Activated T-cell treated with anti-CD3 and anti-CD28 coated beads for 4 hours (primary cell): ENCODE results near the gene PRR16.
"Not testable (repeated sequence)": the region's sequence is repeated elsewhere in the genome, so short reads cannot be mapped to it uniquely, and the experiment has no call there.

Experiments
- DNase-seq: peaks from one replicate; pipeline ENCODE4 v3.0.0-alpha.2; 2020

The PRR16 gene

DNA sequence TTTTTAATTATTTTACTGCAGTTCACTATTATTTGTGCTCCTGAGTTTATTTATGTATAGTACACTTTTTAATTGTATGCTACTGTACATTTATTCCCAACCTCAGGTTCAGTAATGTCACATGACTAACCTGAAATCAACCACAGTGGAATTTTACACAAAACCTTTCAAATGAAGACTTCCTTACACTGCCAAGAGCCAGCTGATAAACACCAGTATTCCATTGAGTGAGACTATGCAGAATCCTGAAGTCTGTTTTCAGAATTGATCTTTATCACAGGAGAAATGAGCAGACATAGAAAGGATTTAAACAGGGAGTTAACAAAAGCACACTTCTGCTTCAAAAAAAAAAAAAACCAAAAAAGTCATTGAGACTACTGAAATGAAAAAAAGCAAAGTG lies 219.5 kb downstream of the PRR16 start:
- no peak for DNase-seq

DNA sequence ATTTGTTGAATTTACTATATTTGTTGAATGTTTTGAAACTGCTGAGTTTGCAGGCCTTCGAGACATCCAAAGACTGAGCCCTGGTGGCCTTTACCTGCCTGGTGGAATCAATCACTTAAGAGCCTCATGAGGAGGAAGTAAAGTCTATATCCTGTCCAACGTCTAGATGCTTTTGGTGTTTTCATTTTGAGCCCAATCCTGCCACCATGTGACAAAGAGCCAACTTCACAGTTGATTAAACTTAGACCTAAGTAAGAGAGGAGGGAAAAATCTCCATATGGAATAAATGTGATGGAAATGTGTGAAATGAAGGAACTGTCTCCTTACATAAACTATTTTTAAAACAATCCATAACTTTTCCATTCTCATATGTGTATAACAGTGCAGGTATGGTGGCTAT lies 220.1 kb downstream of the PRR16 start:
- no peak for DNase-seq

DNA sequence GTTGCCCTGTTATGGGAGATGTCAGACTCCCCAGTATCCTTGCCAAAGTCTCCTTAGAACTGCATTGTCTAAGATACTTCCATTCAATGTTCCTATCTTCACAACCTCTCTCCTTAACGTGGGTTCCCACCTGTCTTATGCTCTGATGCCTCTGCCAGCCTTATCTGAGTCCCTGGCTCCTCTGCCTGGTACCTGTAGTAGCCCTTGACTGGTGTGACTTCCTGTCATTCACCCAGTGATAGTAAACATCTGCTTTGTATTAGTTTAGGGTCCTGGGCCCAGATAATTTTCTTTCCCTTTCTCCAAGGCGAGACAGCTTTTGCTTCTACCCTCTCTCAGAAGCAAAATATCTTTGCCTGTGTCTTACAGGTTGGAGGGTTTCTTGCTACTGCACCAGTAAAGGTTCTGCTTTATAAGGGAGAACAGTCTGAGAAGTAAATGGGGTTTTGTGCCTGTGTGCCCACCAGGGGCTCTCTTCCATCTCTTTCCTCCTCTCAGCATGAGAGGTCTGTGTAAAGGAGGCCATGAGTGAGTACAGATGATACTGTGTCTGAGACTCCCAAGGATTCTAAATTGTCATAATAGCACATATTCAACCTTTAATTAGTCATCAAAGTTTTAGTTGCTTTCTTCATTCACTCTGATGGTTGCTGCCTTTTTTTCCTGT lies 220.8 kb downstream of the PRR16 start:
- no peak for DNase-seq

DNA sequence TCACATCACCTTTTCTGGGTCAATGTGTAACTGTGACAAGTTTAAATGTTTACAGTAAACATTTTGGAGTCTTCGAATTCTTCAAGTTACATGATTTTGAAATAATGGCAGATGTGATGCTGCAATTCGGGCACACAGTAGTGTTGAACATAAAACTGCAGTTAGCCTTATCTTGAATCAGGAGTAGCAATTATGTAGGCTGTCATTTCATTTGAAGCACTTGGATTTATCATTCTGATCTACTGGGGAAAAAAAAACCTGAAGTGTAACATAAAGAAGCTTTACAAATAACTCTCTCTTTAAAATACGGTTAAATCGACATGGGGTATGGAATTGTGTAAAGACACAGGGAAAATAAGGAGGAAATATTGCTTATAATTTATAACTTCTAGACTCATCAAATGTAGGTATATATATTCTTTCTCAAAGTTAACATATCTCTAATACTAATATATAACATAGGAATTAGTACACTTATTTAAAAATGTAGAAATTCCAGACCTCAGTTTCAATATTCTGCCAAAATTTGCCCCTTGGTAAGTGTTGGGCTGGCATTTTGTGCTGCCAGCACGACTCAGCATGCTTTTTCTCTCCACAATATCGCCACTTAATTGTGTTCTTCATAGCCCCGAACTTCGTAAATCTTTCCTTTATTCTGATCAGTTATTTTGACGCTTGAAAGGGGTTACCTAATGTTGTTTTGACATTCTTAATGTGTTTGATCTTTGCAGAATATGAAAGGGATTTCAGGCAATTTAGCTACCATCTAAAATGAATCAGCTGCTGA lies 226.7 kb downstream of the PRR16 start:
- no peak for DNase-seq

DNA sequence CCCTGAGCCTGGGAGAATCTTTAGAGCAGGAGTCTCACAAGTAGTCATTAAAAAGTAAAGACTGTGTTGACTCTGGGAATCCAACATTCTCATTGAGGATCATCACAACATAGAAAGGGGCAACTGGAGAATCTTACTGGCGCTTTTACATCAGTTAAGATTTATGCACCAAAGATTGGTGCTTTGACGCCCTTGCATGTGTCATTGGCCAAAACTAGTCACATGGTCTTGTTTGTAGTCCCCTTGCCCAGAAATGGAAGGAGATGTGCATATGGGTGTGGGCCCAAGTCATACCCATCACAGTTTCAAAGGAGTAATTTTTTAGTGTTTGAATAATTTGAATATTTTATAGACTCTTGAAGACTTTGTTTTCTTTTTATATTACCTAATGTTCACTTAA lies 228.2 kb downstream of the PRR16 start:
- DNase-seq: no peak

DNA sequence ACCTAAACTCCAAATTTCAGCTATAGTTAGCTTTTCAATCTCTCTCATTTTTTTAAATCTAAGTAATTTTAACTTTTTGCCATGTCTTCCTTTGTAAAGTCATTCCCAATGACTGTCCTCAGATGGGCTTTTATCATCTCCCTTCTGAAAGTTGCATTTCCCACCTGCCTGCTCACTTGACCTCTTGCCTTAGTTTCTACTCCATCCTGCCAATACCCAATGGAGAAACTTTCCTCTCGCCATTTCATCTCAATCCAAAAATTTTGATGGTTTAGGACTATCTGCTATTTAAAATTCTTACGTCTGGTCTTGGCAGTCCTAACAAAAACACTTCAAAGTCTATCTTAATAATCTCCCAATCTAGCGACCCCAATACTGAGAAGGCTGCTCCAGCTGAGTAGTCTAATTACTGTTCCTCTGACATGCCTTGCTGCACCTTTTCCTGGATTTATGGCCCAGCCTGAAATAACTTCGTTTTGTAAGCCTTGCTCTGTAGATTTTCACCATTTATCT lies 231.3 kb downstream of the PRR16 start:
- no peak for DNase-seq

DNA sequence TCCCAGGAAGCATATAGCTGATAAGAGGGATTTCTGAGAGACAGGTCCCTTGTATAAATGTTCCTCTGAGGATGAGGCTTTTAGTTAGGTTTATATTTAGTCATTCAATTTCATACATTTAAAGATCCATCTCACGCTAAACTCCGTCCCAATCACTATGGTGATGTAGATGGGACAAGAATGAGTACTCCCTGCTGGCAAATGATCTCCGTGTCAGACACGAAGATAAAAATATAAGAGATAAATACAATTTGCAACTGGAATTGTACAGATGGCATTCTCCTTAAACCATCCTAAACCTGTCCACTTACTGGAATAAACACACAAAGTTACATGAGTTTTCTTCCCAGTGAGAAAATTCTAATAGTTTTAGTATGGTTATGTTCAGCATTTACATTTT lies 233.0 kb downstream of the PRR16 start:
- no peak for DNase-seq

DNA sequence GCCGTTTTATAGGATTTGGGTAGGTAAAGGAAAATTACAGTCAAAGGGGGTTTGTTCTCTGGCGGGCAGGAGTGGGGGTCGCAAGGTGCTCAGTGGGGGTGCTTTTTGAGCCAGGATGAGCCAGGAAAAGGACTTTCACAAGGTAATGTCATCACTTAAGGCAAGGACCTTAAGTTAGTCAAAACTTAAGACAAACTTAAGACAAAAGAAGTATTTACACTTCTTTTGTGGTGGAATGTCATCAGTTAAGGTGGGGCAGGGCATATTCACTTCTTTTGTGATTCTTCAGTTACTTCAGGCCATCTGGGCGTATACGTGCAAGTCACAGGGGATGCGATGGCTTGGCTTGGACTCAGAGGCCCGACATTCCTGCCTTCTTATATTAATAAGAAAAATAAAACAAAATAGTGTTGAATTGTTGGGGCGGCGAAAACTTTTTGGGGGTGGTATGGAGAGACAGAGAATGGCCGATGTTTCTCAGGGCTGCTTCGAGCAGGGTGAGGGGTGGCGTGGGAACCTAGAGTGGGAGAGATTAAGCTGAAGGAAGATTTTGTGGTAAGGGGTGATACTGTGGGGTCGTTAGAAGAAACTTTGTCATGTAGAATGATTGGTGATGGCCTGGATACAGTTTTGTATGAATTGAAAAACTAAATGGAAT lies 233.7 kb downstream of the PRR16 start:
- DNase-seq: not testable (repeated sequence)

DNA sequence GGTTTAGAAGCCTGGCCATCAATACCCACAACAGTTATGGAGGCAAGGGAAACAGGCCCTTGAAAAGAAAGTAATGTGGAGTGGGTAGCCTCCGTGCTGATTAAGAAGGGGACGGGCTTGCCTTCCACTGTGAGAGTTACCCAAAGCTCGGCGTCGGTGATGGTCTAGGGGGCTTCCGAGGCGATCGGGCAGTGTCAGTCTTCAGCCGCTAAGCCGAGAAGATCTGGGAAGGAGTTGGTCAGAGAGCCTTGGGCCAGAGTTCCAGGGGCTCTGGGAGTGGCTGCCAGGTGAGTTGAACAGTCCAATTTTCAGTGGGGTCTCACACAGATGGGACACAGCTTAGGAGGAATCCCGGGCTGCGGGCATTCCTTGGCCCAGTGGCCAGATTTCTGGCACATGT lies 236.6 kb downstream of the PRR16 start:
- not testable (repeated sequence) for DNase-seq

DNA sequence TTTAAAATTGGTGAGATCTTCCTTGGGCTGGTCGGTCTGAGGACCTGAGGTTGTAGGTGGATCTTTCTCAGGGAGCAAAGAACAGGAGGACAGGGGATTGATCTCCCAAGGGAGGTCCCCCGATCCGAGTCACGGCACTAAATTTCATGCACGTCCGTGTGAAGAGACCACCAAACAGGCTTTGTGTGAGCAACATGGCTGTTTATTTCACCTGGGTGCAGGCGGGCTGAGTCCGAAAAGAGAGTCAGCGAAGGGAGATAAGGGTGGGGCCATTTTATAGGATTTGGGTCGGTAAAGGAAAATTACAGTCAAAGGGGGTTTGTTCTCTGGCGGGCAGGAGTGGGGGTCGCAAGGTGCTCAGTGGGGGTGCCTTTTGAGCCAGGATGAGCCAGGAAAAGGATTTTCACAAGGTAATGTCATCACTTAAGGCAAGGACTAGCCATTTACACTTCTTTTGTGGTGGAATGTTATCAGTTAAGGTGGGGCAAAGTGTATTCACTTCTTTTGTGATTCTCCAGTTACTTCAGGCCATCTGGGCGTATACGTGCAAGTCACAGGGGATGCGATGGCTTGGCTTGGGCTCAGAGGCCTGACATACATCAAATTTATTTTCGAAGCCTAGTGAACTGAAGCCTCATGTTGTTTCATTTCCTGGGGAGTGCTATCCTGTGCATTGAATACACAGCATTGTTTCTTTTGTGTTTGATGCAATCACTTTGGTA lies 238.9 kb downstream of the PRR16 start:
- DNase-seq: not testable (repeated sequence)

DNA sequence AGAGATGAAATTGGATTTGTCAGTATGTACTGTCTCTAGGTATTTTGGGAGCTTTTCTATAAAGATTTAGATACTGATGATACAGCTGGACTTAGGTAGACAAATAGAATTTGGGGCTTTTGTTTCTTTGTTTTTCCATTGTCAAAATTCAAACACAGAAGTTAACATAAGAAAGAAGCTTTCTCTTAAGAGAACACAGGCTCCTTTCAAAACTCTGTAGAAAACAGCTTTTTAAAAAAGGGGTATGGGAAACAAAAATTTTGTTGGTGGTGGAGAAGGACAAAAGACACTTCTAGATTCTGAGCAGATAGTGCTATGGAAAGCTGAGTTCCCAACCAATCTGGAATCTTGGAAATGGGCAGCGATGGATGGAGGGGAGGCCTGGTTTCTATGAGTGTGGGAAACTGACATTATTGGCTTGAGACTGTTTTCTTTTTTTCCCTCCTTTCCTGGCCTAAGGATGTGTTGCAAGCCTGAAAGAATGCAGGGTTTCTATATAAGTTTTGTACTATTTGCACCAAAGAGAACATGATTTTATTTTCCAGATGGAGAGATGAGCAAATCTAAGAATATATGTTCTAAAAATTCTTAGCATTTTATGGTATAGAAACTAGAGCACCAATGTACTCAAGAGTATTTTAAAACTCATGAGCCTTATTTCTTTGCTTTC lies 240.0 kb downstream of the PRR16 start:
- DNase-seq: no peak

DNA sequence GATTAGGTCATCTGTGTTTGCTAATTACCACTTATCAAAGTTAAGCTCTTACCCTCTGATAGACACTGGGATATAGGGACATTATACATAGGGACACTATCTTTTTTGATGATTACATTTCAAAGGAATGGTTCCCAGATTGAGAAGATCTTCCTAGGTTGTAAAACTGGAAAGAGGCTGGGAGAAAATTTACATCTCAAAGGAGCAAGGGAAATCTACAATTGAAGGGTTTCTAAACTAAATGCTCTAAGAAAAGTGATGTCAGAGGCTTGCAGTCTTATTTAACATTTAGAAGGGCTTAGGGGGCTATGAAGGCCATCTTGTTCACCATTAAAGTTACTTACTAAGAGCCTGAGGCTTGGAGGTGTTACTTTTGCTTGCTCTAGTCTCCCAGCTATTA lies 242.8 kb downstream of the PRR16 start:
- no peak for DNase-seq

DNA sequence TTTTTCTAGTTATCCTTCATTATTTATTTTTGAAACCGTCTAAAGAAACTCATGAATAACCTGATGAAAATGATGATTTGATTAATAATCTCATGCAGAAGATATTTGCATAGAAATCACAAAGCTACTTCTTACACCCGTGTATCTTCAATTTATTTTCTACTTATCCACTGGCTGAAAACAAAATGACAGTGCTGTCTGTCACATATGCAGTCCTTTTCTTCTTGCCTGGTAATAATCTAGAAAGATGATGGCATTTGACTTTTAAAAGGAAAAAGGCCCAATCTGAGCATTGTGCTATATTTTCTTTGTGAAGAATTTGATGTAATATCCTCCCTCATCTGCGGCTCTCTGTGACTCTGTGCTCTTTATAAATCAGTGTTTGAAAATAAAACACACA lies 253.3 kb downstream of the PRR16 start:
- DNase-seq: no peak

DNA sequence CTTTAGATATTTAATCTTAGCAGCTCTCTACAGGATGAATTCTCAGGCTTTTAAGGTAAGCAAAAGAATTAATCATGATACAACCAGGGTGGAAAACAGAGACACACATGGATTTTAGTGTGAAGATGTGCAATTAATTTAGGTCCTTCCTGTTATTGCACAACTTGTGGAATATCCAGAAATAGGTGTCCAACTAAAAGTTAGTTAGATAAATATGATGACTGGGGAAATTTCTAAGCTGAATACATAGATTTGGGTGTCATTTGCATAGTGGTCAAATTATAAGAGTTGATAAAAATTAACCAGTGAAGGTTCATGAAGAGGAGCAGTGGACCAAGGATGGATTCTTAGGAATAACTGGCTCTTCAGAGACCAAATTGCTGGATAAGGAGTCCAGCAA lies 266.1 kb downstream of the PRR16 start:
- DNase-seq: no peak

DNA sequence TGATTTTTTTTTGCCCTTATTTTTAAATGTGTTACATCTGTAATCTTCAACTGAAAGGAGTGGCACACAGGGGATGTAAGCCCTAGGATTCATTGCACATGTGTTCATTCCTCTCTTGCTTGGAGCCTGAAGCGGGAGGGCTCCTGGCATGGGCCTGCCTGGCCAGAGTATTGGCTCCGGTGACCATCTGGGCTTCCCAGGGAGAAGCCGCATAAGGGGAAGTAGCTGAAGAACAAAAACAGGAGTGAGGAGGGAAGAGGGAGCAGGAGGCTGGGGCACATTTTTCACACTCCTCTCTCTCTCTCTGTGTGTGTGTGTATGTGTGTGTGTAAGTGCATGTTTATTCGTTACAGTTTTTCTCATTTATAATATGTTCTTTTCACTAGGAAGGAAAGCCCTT lies 269.9 kb downstream of the PRR16 start:
- no peak for DNase-seq

DNA sequence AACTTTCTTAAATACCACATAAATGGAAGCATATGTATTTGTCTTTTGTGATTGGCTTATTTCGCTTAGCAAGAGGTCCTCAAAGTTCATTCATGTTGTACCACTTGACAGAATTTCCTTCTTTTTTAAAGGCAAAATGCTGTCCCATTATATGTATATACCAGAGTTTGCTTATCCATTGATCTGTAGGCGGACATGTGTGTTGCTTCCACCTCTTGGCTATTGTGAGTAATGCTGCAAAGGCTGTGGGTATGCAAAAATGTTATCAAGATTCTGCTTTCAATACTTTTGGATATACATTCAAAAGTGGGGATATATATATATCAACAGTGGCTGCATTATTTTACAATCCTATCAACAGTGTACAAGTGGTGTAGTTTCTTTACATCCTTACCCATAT lies 271.0 kb downstream of the PRR16 start:
- DNase-seq: no peak
